Inflammatory macrophage treated with lipopolysaccharide for 1 hour (primary cell): ENCODE results near the gene ATAD3C.
"Not testable (repeated sequence)": the region's sequence is repeated elsewhere in the genome, so short reads cannot be mapped to it uniquely, and the experiment has no call there.

Experiments
- DNase-seq, 2 donors: peaks; one replicate each; pipeline ENCODE4 v3.0.0-alpha.2; 2020 to 2022

Gene ATAD3C

GRCh38 chr1:1419363-1419812 lies 30.1 kb upstream of the ATAD3C start:
- no peak for DNase-seq

GRCh38 chr1:1419813-1420653 lies 29.5 kb upstream of the ATAD3C start:
- no peak for DNase-seq

GRCh38 chr1:1420654-1421141 lies 28.8 kb upstream of the ATAD3C start:
- DNase-seq, result no peak

GRCh38 chr1:1421147-1421906 lies 28.2 kb upstream of the ATAD3C start, which contains the start of gene ANKRD65:
Gene ANKRD65 (minus strand): TSS chr1:1421276. CDS start chr1:1421005, 271 bp downstream.
- no peak for DNase-seq

DNA sequence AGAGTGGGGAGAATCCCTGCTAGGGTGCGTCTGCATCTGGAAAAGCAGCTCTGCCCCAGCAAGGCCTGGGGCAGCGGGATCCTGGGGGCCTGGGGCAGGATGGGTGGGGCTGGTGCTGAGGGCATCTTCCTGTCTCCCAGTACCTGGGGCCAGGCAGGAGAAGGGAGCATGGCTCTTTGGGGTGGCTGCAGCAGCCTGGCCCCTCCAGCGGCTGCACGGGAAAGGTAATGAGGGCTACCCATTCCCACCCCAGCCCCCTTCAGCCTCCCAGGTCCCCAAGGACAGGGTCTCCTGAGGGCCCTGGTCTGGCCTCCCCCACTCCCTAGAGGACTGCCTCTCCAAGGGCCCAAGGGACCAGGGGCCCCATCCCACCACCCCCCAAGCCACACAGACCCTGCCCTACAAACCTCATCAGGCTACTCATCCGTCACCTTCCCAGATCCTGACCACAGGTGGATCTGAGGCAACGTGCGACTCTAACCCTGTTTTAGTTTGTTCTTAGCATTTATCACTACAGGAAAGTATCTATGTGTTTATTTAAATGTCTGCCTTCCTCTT lies 27.5 kb upstream of the ATAD3C start:
- no peak for DNase-seq

GRCh38 chr1:1422465-1423244 lies 26.8 kb upstream of the ATAD3C start:
- DNase-seq, result no peak

DNA sequence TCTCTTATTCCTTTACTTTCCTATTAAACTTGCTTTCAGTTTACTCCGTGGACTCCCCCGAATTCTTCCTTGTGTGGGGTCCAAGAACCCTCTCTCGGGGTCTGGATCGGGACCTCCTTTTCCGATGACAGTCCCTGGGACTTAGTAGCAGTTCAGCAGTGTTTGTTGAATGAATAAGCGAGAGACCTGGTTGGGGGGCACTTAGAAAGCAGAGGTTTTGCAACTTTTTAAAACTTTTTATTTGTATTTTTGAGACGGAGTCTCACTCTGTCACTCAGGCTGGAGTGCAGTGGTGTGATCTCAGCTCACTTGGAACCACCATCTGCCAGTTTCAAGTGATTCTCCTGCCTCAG lies 26.3 kb upstream of the ATAD3C start:
- no peak for DNase-seq

DNA sequence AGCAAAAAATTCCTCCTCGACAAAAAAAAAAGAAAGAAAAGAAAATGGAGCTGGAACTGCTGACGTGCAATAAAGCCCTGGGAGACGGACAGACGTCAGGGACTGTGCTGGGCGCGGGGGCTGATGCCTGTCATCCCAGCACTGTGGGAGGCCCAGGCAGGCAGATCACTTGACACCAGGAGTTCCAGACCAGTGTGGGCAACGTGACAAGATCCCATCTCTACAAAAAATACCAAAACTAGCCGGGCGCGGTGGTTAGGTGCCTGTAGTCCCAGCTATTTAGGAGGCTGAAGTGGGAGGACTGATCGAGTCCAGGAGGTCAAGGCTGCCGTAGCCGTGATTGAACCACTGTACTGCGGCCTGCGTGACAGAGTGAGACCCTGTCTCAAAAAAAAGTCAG lies 24.8 kb upstream of the ATAD3C start:
- DNase-seq, result no peak

GRCh38 chr1:1425426-1425752 lies 24.1 kb upstream of the ATAD3C start:
- DNase-seq, result no peak

DNA sequence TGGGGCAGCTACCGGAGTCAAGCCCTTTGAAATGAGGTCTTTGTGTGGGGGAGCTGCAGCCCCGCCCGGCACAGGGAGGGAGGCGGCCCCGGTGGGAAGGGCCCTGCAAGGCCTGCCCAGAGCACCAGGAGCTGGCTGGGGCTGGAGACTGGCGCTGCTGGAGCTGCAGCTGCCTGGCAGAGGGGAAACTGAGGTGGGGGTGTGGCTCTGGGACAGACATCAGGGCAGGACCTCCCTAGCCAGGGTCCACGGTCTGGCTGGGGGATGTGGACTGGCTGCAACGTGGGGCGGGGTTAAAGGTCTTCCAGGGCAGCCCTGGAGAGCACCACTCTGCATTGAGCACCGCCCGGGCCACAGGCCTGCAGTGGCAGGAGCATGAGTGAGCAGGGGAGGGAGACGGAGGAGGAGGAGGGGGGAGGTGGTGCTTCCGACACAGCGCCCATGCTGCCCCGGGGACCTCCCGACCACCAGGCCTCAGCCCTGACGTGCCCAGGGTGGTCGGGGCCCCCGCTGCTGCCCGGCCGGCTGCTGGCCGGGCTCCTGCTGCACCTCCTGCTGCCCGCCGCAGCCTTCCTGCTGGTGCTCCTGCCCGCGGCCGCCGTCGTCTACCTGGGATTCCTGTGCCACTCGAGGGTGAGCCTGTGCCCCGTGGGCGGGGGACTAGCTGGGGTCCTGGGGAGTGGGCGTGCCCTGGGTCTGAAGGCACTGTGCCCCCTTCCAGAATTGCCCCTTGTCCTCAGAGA lies 23.6 kb upstream of the ATAD3C start:
- no peak for DNase-seq

- DNase-seq, result no peak
Observed at GRCh38 chr1:1426496-1427105, 22.9 kb upstream of the ATAD3C start.

- DNase-seq, result no peak
Observed at GRCh38 chr1:1427106-1427819, 22.2 kb upstream of the ATAD3C start.

GRCh38 chr1:1427820-1428148 lies 21.7 kb upstream of the ATAD3C start:
- DNase-seq, result no peak

DNA sequence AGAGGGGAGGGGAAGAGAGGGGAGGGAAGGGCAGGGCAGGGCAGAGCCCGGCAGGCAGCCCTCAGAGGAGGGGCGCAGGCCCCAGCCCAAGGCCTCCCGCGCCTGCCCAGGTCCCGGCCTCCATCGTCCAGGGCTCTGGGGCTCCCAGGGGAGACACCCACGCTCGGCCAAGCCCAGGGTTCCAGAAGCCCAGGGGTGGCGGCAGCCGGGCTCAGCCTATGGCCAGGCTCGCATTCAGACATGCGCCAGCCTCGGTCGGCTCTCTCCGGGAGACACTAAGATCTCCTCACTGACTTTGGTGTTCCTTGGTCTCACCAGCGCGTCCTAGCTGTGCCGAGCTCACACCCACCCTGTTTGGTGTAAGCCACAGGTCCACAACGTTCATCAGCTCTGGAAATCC lies 21.3 kb upstream of the ATAD3C start:
- no peak for DNase-seq

GRCh38 chr1:1428967-1429366 lies 20.5 kb upstream of the ATAD3C start:
- DNase-seq, result not testable (repeated sequence)

DNA sequence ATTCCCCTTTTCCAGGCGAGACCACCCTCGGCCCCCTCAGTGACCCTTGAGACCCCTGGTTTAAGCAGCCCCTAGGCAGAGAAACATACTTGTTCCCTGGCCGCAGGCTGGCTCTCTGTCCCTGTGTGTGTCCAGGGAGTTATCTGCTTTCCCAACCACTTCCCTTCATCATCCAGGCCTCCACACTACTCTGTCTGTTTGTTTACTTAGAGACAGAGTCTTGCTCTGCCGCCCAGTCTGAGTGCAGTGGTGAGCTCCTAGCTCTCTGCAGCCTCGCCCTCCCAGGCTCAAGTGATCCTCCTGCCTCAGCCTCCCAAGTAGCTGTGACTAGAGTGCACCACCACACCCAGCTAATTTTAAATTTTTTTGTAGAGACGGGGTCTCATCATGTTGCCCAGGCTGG lies 19.8 kb upstream of the ATAD3C start:
- DNase-seq, result no peak

DNA sequence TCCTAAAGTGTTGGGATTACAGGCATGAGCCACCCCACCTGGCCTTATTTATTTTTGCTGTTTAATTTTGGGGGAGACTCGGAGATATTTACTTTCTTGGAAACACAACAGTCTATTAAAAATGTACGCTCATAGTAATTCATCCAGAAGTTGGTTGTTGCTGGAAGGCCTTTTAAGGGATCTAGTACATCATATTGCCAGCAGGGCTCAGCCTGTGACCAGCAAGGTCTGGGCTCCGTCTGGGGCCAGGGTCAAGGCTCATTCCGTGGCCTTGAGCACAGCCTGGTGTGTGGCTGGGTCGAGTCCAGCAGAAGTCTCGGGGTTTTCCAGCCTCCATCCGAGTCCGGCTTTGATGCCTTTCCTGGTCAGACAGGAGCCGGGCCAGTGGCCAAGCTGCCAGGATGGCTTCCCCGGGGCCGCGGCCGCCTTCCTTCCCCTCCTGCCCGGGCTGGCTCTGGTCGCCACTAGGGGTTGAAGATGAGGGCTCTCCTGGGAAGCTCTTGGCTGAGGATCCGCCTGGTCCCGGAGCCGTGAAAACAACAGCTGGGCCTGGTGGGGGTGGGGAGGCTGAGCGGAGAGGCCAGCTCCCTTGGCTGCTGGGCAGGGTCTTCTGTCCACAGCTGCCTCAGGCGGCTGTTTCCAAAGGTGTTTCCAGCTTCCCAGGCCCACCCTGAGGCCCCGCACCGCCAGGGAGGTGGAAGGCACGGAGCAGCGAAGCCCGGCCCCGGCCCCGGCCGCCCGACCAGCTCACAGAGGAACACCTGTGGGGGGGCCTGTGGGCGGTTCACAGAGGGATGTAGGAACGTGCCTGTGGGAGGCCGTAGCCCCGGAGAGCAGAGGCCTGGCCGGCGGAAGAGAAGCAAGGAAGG lies 19.1 kb upstream of the ATAD3C start:
- no peak for DNase-seq

DNA sequence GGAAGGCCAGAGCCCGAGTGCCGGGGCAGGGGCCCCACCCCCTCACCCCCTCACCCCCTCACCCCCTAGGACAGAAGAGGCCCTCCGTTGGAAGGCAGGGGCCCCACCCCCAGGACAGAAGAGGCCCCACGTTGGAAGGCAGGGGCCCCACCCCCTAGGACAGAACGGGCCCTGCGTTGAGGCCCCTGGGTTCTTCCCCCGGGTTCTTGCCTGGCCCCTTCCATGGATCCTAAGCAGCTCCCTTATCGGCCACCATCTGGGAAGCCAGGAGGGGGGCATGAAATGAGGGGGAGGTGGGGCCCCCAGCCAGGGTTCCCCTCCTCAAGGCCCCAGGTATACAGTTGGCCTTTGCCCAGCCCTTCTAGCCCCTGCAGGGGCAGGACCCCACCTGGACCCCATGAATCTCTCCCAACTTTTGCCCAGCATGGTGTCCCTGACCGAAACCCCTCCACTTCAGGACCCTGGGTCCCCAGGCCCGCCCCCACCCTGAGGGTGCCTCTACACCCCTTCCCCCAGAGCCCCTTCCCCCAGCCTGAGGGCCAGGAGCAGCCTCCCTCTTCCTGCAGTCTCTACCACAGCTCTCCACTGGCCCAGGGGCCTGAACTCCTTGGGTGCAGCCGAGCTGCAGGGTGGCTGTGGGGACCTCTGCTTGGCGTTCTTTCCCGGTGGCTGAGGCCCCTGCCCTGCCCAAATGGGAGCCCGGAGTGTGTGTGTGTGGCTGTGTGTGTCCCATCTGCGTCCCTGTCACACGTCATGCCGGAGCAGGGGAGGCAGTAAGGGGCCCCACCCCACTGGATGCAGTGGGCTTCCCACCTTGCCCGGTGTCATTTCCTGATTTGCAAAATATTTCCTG lies 18.3 kb upstream of the ATAD3C start:
- no peak for DNase-seq

DNA sequence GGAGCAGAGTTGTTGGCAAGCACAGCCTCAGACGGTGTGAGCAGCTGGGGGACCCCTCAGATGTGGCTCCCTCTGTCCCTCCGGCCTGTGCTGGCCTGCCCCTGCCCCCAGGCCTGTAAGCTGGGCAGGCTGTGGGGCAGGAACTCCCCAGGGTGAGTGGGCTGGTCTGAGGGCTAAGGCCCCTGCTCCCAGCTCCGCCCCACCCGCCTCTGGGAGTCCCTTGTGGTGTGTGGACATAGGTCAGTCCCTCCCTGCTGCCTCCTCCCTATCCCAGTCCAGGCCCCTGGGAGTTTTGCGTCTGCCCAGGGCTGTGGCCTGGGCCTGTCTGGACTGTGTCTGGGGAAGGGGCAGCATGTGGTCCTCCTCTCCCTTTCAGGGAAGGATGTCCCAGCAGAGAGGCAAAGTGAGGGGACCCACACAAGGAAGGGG lies 17.6 kb upstream of the ATAD3C start:
- no peak for DNase-seq
